BJ (cell line): ENCODE results near the gene ADD3. TPM values are rescaled to one million over a fixed set of nuclear protein-coding genes. Genes with fewer than 3 reads are reported as not detected.

Source experiments
- CTCF ChIA-PET: fragments of 350-600 bp; formaldehyde crosslinking; extraction: SDS; loops from one replicate; lab custom pipeline; 2021; ENCODE audit warnings: antibody characterized with exemption, inconsistent platforms; lab: Yijun Ruan, JAX
- POLR2A ChIA-PET: fragments of 300-600 bp; sonication (Branson Sonifier 250); formaldehyde crosslinking; extraction: SDS; loops from one replicate; lab custom pipeline; 2021; ENCODE audit warnings: antibody characterized with exemption; lab: Charles Lee
- DNase-seq: peaks from one replicate; pipeline ENCODE4 v3.0.0-alpha.2; 2011; ENCODE audit warnings: low read depth
- H3K27me3 ChIP-seq: 2 replicates; pipeline ENCODE4 v1.6.0; 2011; ENCODE audit warnings: low read length; ENCODE audit not compliant: control insufficient read depth, insufficient read depth
- H3K36me3 ChIP-seq: 2 replicates; pipeline ENCODE4 v1.5.1; 2011; ENCODE audit warnings: low read length; ENCODE audit not compliant: control insufficient read depth, insufficient read depth
- H3K4me3 ChIP-seq: 2 replicates; pipeline ENCODE4 v1.5.1; 2011; ENCODE audit warnings: low read depth, mild to moderate bottlenecking, control low read depth, low read length
- CTCF ChIP-seq: IDR thresholded peaks from 2 replicates; pipeline ENCODE4 v1.5.1; 2011; ENCODE audit warnings: low read depth, mild to moderate bottlenecking, control low read depth, inconsistent platforms, low read length, moderate library complexity; ENCODE audit not compliant: insufficient read depth
- polyA plus RNA-seq: library from polyadenylated mRNA; depleted of rRNA; stranded (reverse); fragments of >200 nt; gene quantifications from 2 replicates; pipeline ENCODE4 v1.2.3, GENCODE V29; 2011

The ADD3 gene
- polyA plus RNA-seq, 1 experiment = 52.0 TPM

- no peaks in the 10 kb centered on the region for H3K36me3 ChIP-seq
- ChIA-PET CTCF (interaction anchor here (0.8 kb wide), 1 partner anchor 127 kb away, joined by 3 read pairs; no protein-coding TSS in a partner anchor), POLR2A (interaction anchor here (0.6 kb wide), 1 partner anchor 371 kb away, joined by 3 read pairs; no protein-coding TSS in a partner anchor)
- TF ChIP-seq CTCF = no peak
- no peak overlapping the region for H3K4me3 ChIP-seq
- H3K27me3 ChIP-seq = no peaks in the 10 kb centered on the region
- DNase-seq = no peak
Measured at GRCh38 chr10:110020265-110020664, 12.5 kb downstream of the ADD3 start.

GRCh38 chr10:110022716-110023504, 15.1 kb downstream of the ADD3 start:
- POLR2A ChIA-PET = no interaction called here
- no peak overlapping the region for H3K4me3 ChIP-seq
- H3K27me3 ChIP-seq = no peaks in the 10 kb centered on the region
- no peak for DNase-seq
- CTCF ChIA-PET = interaction anchor here (1.3 to 1.6 kb wide), 2 partner anchors 44 to 139 kb away, joined by 4 to 5 read pairs; no protein-coding TSS in a partner anchor
- no peak for TF ChIP-seq CTCF
- H3K36me3 ChIP-seq = no peaks in the 10 kb centered on the region

DNA sequence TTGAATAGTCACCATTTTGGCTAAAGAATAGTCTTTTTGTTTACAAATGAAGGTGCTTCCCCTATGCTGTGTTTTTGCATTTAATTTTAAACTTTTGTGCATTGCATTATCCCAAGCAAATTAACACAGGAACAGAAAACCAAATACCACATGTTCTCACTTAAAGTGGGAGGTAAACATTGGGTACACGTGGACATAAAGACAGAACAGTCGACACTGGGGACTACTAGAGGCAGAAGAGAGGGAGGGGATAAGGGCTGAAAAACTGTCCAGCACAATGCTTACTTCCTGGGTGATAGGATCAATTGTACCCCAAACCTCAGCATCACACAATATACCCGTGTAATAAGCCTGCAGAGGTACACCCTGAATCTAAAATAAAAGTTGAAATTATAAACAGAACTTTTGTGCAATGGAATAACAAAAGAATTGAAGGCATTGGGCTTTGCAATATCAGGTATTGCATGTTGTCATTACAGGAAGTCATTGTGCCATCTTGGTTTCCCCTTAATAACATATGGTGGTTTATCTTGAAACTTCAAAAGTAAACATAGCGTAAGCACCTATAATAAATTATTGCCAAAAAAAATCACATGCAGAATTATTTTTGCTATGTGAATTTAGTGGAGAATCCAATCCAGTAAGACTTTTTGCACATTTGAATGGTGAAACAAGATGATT, 16.1 kb downstream of the ADD3 start:
- no peak overlapping the region for H3K4me3 ChIP-seq
- H3K36me3 ChIP-seq = no peaks in the 10 kb centered on the region
- TF ChIP-seq CTCF = no peak
- ChIA-PET POLR2A (no interaction called here), CTCF (interaction anchor here (1.3 kb wide), 1 partner anchor 140 kb away, joined by 5 read pairs; no protein-coding TSS in a partner anchor)
- H3K27me3 ChIP-seq = no peaks in the 10 kb centered on the region
- DNase-seq = no peak

DNA sequence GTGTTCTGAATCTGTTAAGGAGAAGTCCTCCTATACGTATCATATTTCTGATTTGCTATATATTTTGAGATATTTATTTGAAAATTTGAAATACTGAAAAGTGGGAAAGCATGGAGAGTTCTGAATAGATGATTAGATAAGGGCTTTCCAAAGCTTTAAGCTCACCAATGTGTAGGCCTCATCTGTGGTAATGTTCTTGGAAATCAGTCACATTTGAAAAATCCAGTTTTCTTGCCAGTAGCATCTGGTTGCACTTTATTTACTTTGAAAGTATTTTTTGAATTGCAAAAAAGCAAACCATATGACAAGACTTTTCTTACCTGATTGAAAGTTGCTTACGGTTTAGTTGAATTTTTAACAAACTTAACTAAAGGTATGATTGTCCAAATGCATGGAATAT, 21.7 kb downstream of the ADD3 start:
- POLR2A ChIA-PET = no interaction called here

More for the DNA sequence above, 21.7 kb downstream of the ADD3 start:
- H3K27me3 ChIP-seq = no peaks in the 10 kb centered on the region
- H3K36me3 ChIP-seq = no peaks in the 10 kb centered on the region
- peak; percentile 37 for DNase-seq
- CTCF ChIA-PET = interaction anchor here (1.0 kb wide), 1 partner anchor 145 kb away, joined by 3 read pairs; no protein-coding TSS in a partner anchor
- TF ChIP-seq CTCF = no peak
- no peak overlapping the region for H3K4me3 ChIP-seq
